WTC11 (cell line): Measurements from ENCODE around the gene ADCY2.

Source experiments
- CTCF ChIP-seq: fragments of 200-600 bp; IDR thresholded peaks from 2 replicates; pipeline ENCODE4 v1.8.0; 2022; ENCODE audit warnings: antibody characterized with exemption
- KAT7 ChIP-seq: sonication (generic); formaldehyde crosslinking; IDR thresholded peaks from 2 replicates; pipeline ENCODE4 v1.8.1; 2023; ENCODE audit warnings: missing genetic modification reagents, mild to moderate bottlenecking, borderline replicate concordance
- MXD4 ChIP-seq: fragments of 250-450 bp; sonication (Bioruptor Pico); IDR thresholded peaks from 2 replicates; pipeline ENCODE4 v1.8.0; 2021; ENCODE audit warnings: mild to moderate bottlenecking, moderate library complexity, borderline replicate concordance
- STAT6 ChIP-seq: sonication (generic); formaldehyde crosslinking; conservative IDR thresholded peaks from 2 replicates; pipeline ENCODE4 v1.8.1; 2023; ENCODE audit warnings: mild to moderate bottlenecking, low read depth, missing genetic modification reagents, moderate library complexity
- TEAD4 ChIP-seq: sonication (generic); formaldehyde crosslinking; IDR thresholded peaks from 2 replicates; pipeline ENCODE4 v1.8.0; 2022; ENCODE audit warnings: mild to moderate bottlenecking, missing genetic modification reagents

GRCh38 chr5:7435503-7435902 is 39.6 kb downstream of the ADCY2 start:
- TF ChIP-seq MXD4 (no peak), TEAD4 (no peak), STAT6 (CRISPR knock-in tag) (no peak), CTCF (no peak), KAT7 (CRISPR knock-in tag) (no peak)
